K562 (cell line): ENCODE data around the gene WWP2. TPM values are rescaled to one million over a fixed set of nuclear protein-coding genes. Genes with fewer than 3 reads are reported as not detected.

Source experiments
- ATAC-seq: fragments of 200-7000 bp; cut with Tn5 transposase; 3 replicates; pipeline ENCODE4 v1.9.1; 2020; ENCODE audit warnings: moderate library complexity
- BruUV-seq: library from RNA; stranded (reverse); fragments of 400-500 nt; replicated peaks from 2 replicates; lab custom pipeline; 2021; lab: Mats Ljungman, UMichigan
- CTCF ChIA-PET: fragments of 300-600 bp; formaldehyde crosslinking; extraction: SDS; loops from one replicate; lab custom pipeline; 2021; ENCODE audit warnings: low intra/inter-chr PET ratio; lab: Yijun Ruan, JAX
- POLR2A ChIA-PET: fragments of 300-600, 350-650 bp; sonication (Branson Sonifier 250); formaldehyde crosslinking; extraction: SDS; loops from one replicate; lab custom pipeline; 2021; ENCODE audit warnings: antibody characterized with exemption, inconsistent platforms; lab: Yijun Ruan, JAX
- DNase-seq, 4 experiments: peaks; one replicate each; pipeline versions ENCODE4 v3.0.0 to v3.0.0-alpha.2; 2011 to 2018; ENCODE audit warnings: low spot score in 3 of 4, mixed read lengths in 3 of 4; ENCODE audit errors: extremely low read depth in 1 of 4
- FAIRE-seq: peaks from 2 replicates; lab custom pipeline; 2011; peaks lifted over from hg19 to GRCh38; lab: Jason Lieb, UNC
- H2AFZ ChIP-seq: 2 replicates; pipeline ENCODE4 v1.6.0; 2011; ENCODE audit warnings: low read depth, low read length, control low read depth, inconsistent platforms
- H3K27ac ChIP-seq: fragments of 200-600 bp; 3 replicates; pipeline ENCODE4 v1.8.0; 2011; ENCODE audit warnings: low read depth, mild to moderate bottlenecking, control low read depth, inconsistent platforms, low read length, moderate library complexity, mixed read lengths; ENCODE audit errors: extremely low read depth
- H3K27me3 ChIP-seq, 2 experiments: fragments of 300-600 bp in 1 of 2; 2 replicates in 1 of 2; 3 replicates in 1 of 2; pipeline versions ENCODE4 v1.6.0 to v1.8.0; 2011; ENCODE audit warnings: inconsistent platforms in 2 of 2, low read length in 2 of 2, mild to moderate bottlenecking in 1 of 2, mixed read lengths in 1 of 2, moderate library complexity in 1 of 2; ENCODE audit not compliant: control insufficient read depth in 2 of 2, insufficient read depth in 2 of 2
- H3K36me3 ChIP-seq: fragments of 300-600 bp; 3 replicates; pipeline ENCODE4 v1.8.0; 2011; ENCODE audit warnings: mild to moderate bottlenecking, low read length, inconsistent platforms; ENCODE audit not compliant: control insufficient read depth, insufficient read depth
- H3K4me1 ChIP-seq, 2 experiments: fragments of 200-600 bp in 1 of 2; replicated peaks in 1 of 2; 2 replicates in 1 of 2; 3 replicates in 1 of 2; pipeline versions ENCODE4 v1.5.1 to v1.8.0; 2011; ENCODE audit warnings: inconsistent platforms in 2 of 2, low read length in 2 of 2, mild to moderate bottlenecking in 1 of 2, mixed read lengths in 1 of 2, moderate library complexity in 1 of 2; ENCODE audit not compliant: control insufficient read depth in 2 of 2, insufficient read depth in 2 of 2
- H3K4me2 ChIP-seq: 2 replicates; pipeline ENCODE4 v1.6.1; 2011; ENCODE audit warnings: low read length, control low read depth, inconsistent platforms, mixed read lengths; ENCODE audit not compliant: insufficient read depth
- H3K4me3 ChIP-seq: fragments of 200-600 bp; sonication (generic), shearing (Covaris generic); 2 replicates; pipeline ENCODE4 v1.5.1; 2016; ENCODE audit warnings: control low read depth, inconsistent platforms
- H3K79me2 ChIP-seq: fragments of 200-600 bp; 3 replicates; pipeline ENCODE4 v1.8.0; 2011; ENCODE audit warnings: low read length, inconsistent platforms; ENCODE audit not compliant: control insufficient read depth, insufficient read depth
- H3K9ac ChIP-seq, 2 experiments: 2 replicates each; pipeline versions ENCODE4 v1.6.0 to v1.6.1; 2011; ENCODE audit warnings: low read depth in 2 of 2, low read length in 2 of 2, control low read depth in 1 of 2, inconsistent platforms in 1 of 2, mild to moderate bottlenecking in 1 of 2, mixed read lengths in 1 of 2; ENCODE audit not compliant: insufficient read depth in 1 of 2
- H3K9me1 ChIP-seq: one replicate; pipeline ENCODE4 v1.6.0; 2011; ENCODE audit warnings: inconsistent platforms, mild to moderate bottlenecking, low read length, moderate library complexity; ENCODE audit not compliant: control insufficient read depth, insufficient read depth
- H3K9me3 ChIP-seq: replicated peaks from 2 replicates; pipeline ENCODE4 v1.5.1; 2011; ENCODE audit warnings: low read depth, low read length, inconsistent platforms; ENCODE audit not compliant: control insufficient read depth, insufficient read depth
- H4K20me1 ChIP-seq: replicated peaks from 2 replicates; pipeline ENCODE4 v1.6.1; 2011; ENCODE audit warnings: low read length, inconsistent platforms, mixed read lengths; ENCODE audit not compliant: control insufficient read depth, insufficient read depth
- ATF1 ChIP-seq, 2 experiments: fragments of 450-650 bp in 1 of 2; IDR thresholded peaks; 2 replicates each; pipeline ENCODE4 v1.6.1; 2016; ENCODE audit warnings: missing compliant biosample characterization in 1 of 2, missing genetic modification characterization in 1 of 2
- EWSR1 ChIP-seq: fragments of 450-650 bp; IDR thresholded peaks from 2 replicates; pipeline ENCODE4 v1.6.1; 2018; ENCODE audit warnings: borderline replicate concordance, mild to moderate bottlenecking, low read depth, moderate library complexity; ENCODE audit not compliant: partially characterized antibody
- HDAC2 ChIP-seq: fragments of 450-650 bp; IDR thresholded peaks from 2 replicates; pipeline ENCODE4 v1.6.1; 2016; ENCODE audit warnings: mild to moderate bottlenecking
- ILF3 ChIP-seq: fragments of 450-650 bp; IDR thresholded peaks from 2 replicates; pipeline ENCODE4 v1.6.1; 2018; ENCODE audit warnings: antibody characterized with exemption, mild to moderate bottlenecking, moderate library complexity, borderline replicate concordance
- MAFK ChIP-seq: IDR thresholded peaks from 2 replicates; pipeline ENCODE4 v1.6.1; 2011; ENCODE audit warnings: low read length, improper control_type of control experiment
- NEUROD1 ChIP-seq: fragments of 150-350 bp; IDR thresholded peaks from 2 replicates; pipeline ENCODE4 v1.6.1; 2014; ENCODE audit warnings: borderline replicate concordance, low read length, low read depth; ENCODE audit not compliant: partially characterized antibody
- NR2F6 ChIP-seq: fragments of 450-650 bp; formaldehyde crosslinking; IDR thresholded peaks from 2 replicates; pipeline ENCODE4 v1.4.0; 2020; ENCODE audit warnings: mild to moderate bottlenecking
- PHB2 ChIP-seq: fragments of 450-650 bp; IDR thresholded peaks from 2 replicates; pipeline ENCODE4 v1.6.1; 2017; ENCODE audit warnings: low read depth
- SIN3A ChIP-seq, 2 experiments: fragments of 150-350 bp in 1 of 2; IDR thresholded peaks; 2 replicates each; pipeline ENCODE4 v1.6.1; 2011 to 2016; ENCODE audit warnings: borderline replicate concordance in 2 of 2, low read depth in 2 of 2, low read length in 2 of 2, mild to moderate bottlenecking in 2 of 2, moderate library complexity in 2 of 2; ENCODE audit not compliant: control insufficient read depth in 1 of 2
- SIN3B ChIP-seq: fragments of 450-650 bp; IDR thresholded peaks from 2 replicates; pipeline ENCODE4 v1.6.1; 2017; ENCODE audit warnings: low read depth, mild to moderate bottlenecking, moderate library complexity
- SNRNP70 ChIP-seq: fragments of 200-400 bp; formaldehyde crosslinking; optimal IDR thresholded peaks from 2 replicates; pipeline ENCODE3; 2017; ENCODE audit warnings: low read depth, low read length
- TARDBP ChIP-seq: fragments of 450-650 bp; IDR thresholded peaks from 2 replicates; pipeline ENCODE4 v1.6.1; 2016
- ZNF583 ChIP-seq: fragments of 250-450 bp; sonication (Bioruptor Pico); IDR thresholded peaks from 2 replicates; pipeline ENCODE4 v1.4.0; 2020
- ZZZ3 ChIP-seq: fragments of 450-650 bp; IDR thresholded peaks from 2 replicates; pipeline ENCODE4 v1.6.1; 2016; ENCODE audit warnings: antibody characterized with exemption, mild to moderate bottlenecking, moderate library complexity
- WGBS: fragments of 100-300 bp; shearing (Covaris generic); methylation state at CpG from one replicate; pipeline ENCODE4 v1.1.6; 2016; ENCODE audit warnings: low coverage, mixed read lengths; ENCODE audit not compliant: insufficient coverage; ENCODE audit errors: missing lambda C conversion rate; 5-methylcytosine and 5-hydroxymethylcytosine counted together
- in situ Hi-C: fragments of 300-500 bp; cut with MboI; formaldehyde crosslinking; loops from 4 replicates; pipeline ENCODE4 v1.15.0; 2018; ENCODE audit warnings: inconsistent platforms, mixed read lengths
- intact Hi-C: fragments of 100-400 bp; cut with micrococcal nuclease; formaldehyde crosslinking; loops from 2 replicates; pipeline ENCODE4 v1.14.2; 2022
- polyA plus RNA-seq, 8 experiments: library from polyadenylated mRNA; depleted of rRNA in 4 of 8; stranded (reverse) in 5 of 8; unstranded in 3 of 8; fragments of >200 nt; fragmentation: Nextera tagmentation in 2 of 8; fragmentation: Illumina TruSeq in 1 of 8; extraction: Ambion mirVana in 2 of 8; extraction: Trizol in 1 of 8; gene quantifications; 2 replicates each; pipeline versions ENCODE4 v1.2.1 to v1.2.3, GENCODE V29; 2011 to 2014; ENCODE audit warnings: inconsistent platforms in 1 of 8, missing spikeins in 1 of 8
- total RNA-seq, 7 experiments: library from RNA; depleted of rRNA in 6 of 7; stranded (reverse); fragments of >200 nt in 6 of 7; fragmentation: Illumina TruSeq in 2 of 7; extraction: Trizol in 2 of 7; gene quantifications; 2 replicates each; pipeline versions ENCODE4 v1.2.1 to v1.2.3, GENCODE V29; 2011 to 2021; ENCODE audit warnings: low replicate concordance in 1 of 7
- TF ChIP-seq, protein P1 (sequence below): fragments of 450-650 bp; IDR thresholded peaks from 2 replicates; pipeline ENCODE4 v1.6.1; 2016; ENCODE audit warnings: missing biosample characterization, missing genetic modification characterization
- TF ChIP-seq, protein P2 (sequence below): sonication (generic); formaldehyde crosslinking; IDR thresholded peaks from 2 replicates; pipeline ENCODE4 v1.8.0; 2022; ENCODE audit warnings: missing genetic modification reagents, mild to moderate bottlenecking, borderline replicate concordance

WWP2 gene
- total and polyA plus RNA-seq, 9 of the 15 experiments (the other 6 are each of a cell fraction or from before 2014, with no cell fraction given) = 1.9 to 34.4 (median 14.6) TPM

DNA sequence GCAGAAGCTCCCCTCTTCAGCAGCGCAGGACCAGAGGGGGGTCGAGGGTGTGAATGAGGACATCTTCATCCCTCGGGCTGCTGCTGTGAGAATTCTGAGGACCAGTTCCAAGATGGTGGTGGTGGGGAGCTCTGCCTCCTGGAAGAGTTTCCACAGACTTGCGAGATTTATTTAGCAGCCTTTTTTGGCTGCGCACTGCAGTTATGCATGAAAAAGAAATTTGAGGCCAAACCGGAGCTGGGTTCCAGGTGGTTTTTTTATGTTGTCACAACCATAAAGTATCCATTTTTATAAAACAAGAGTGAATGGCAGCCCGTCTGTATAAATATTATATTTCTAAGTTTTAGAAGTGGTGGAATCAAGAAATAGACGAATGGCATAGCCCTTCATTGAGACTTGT, 112.1 kb downstream of the WWP2 start:
- Histone ChIP-seq H3K4me3 (no peak overlapping the region), H3K9me3 (peaks cover 5% of the 10 kb centered on the region), H3K36me3 (peaks cover 8% of the 10 kb centered on the region; the same call in 2 of the 3 replicates), H4K20me1 (no peaks in the 10 kb centered on the region), H2AFZ (no peak overlapping the region), H3K4me1 (peaks cover 0 to 3% of the 10 kb centered on the region in 2 experiments; a peak in 2 of 5 replicates), H3K4me2 (no peak overlapping the region), H3K9me1 (no peaks in the 10 kb centered on the region), H3K9ac (no peak overlapping the region), H3K79me2 (no peaks in the 10 kb centered on the region), H3K27ac (no peak overlapping the region), H3K27me3 (no peaks in the 10 kb centered on the region)
- CTCF ChIA-PET = no interaction called here
- DNase-seq = no peak
- no peak for ATAC-seq
- WGBS = 71% methylated on average over 8 of the region's 8 CpGs
- intact Hi-C loops (no loop called here), in situ Hi-C loops (no loop called here)
- FAIRE-seq = no peak
- no peak for TF ChIP-seq HDAC2
- TF ChIP-seq SIN3B = no peak
- TF ChIP-seq MAFK = no peak
- no peak for TF ChIP-seq TARDBP
- TF ChIP-seq, protein P1, sequence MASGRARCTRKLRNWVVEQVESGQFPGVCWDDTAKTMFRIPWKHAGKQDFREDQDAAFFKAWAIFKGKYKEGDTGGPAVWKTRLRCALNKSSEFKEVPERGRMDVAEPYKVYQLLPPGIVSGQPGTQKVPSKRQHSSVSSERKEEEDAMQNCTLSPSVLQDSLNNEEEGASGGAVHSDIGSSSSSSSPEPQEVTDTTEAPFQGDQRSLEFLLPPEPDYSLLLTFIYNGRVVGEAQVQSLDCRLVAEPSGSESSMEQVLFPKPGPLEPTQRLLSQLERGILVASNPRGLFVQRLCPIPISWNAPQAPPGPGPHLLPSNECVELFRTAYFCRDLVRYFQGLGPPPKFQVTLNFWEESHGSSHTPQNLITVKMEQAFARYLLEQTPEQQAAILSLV (tag) = no peak
- POLR2A ChIA-PET = interaction anchor here (2.5 kb wide), 1 partner anchor 10 kb away, joined by 9 read pairs; no protein-coding TSS in a partner anchor
- BruUV-seq = no TSS peak

DNA sequence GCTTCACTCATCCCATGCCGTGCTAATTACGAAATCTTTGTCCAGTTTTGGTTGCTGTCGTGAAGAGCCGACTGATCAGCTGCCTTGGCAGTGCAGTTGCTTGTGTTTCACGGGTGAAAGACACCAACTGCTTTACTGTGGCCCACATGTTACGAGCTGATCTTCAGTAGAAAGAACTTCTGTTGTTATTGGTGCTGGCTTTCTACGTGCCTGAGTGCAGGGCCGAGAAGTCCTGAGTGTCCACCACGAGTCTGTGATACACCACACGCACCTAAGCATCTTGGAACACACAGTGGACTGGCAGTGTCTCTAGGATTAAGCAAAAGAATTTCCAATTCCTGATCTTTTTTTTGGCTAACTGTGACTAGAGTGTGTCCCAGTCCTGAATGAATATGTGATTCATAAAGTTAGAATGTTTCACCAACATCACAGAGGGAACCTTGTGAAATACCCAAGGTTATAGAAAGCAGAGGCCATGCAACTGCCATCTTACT, 118.6 kb downstream of the WWP2 start:
- Histone ChIP-seq H3K79me2 (no peaks in the 10 kb centered on the region), H3K9me3 (peaks cover 5% of the 10 kb centered on the region), H3K4me3 (no peak overlapping the region), H3K27me3 (no peaks in the 10 kb centered on the region), H3K9ac (no peak overlapping the region), H3K36me3 (0 out of 3 replicates have a peak, but pooled peaks cover 6% of the 10 kb centered on the region), H3K4me2 (no peak overlapping the region), H4K20me1 (no peaks in the 10 kb centered on the region), H3K27ac (no peak overlapping the region), H2AFZ (no peak overlapping the region), H3K9me1 (no peaks in the 10 kb centered on the region), H3K4me1 (no peaks in the 10 kb centered on the region)
- in situ Hi-C loops (no loop called here), intact Hi-C loops (no loop called here)
- no peak for FAIRE-seq
- CTCF ChIA-PET = no interaction called here
- DNase-seq = no peak
- no TSS peak for BruUV-seq
- 85% methylated on average over 10 of the region's 10 CpGs for WGBS
- POLR2A ChIA-PET = interaction anchor here (0.6 kb wide), 1 partner anchor 845 kb away, joined by 3 read pairs; no protein-coding TSS in a partner anchor
- ATAC-seq = no peak
- TF ChIP-seq NEUROD1 (no peak), ATF1 (CRISPR knock-in tag; IDR thresholded peaks at IDR 0.05) (no peak), ATF1 (tag; IDR thresholded peaks at IDR 0.05) (no peak), EWSR1 (no peak), SIN3A (IDR thresholded peaks at IDR 0.05; ENCODE audit: borderline replicate concordance in 2 of 2, control insufficient read depth in 1 of 2, low read depth in 2 of 2, low read length in 2 of 2) (no peak), PHB2 (no peak), SNRNP70 (no peak), ZZZ3 (no peak), ILF3 (no peak), ZNF583 (CRISPR knock-in tag) (no peak), NR2F6 (CRISPR knock-in tag) (no peak)
- TF ChIP-seq, protein P2, sequence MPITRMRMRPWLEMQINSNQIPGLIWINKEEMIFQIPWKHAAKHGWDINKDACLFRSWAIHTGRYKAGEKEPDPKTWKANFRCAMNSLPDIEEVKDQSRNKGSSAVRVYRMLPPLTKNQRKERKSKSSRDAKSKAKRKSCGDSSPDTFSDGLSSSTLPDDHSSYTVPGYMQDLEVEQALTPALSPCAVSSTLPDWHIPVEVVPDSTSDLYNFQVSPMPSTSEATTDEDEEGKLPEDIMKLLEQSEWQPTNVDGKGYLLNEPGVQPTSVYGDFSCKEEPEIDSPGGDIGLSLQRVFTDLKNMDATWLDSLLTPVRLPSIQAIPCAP (CRISPR knock-in tag) = no peak
